ENCODE measurements around the gene FRMPD1.
A peak's percentile ranks its signal among the peaks of the same experiment; 100 is the strongest.
"Not testable (repeated sequence)": the region's sequence is repeated elsewhere in the genome, so short reads cannot be mapped to it uniquely, and the experiment has no call there.

The FRMPD1 gene

DNA sequence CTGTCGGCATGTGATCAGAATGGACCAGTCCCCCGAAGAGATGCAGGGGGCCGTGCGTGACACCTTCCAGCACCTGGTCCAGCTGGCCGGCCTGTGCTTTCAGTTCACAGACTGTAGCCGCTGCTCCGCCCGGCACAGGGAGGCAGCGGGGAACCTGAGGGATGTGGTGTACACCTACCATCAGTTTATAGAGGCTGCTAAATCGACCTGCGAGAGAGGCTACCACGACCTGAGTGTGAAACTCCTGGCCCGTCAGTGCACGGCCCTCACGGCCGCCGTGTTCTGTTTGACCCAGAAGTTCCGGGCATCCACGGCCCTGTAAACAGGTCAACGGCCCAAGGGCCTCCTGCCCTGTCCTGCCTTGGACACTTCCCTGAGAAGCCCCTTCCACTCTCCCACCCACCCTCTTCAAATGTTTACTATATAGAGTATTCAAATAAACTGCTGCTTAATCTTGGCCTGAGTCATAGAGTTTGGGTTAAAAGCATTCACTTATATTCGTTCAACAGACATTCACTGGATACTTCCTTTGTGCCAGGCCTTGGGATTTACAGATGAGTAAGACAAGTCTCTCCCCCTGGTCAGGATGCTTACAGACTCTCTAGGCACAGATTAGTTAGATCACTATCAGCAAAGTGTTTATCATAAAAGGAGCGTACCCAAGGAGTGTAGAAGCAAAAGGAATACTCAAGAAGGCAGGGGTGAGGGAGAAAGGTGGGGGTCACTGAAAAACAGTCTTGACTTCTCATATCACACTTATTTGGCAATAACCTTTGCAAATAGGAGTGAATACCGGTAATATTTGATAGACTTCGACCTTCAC, 95.9 kb downstream of the FRMPD1 start:
- no peak for DNase-seq

DNA sequence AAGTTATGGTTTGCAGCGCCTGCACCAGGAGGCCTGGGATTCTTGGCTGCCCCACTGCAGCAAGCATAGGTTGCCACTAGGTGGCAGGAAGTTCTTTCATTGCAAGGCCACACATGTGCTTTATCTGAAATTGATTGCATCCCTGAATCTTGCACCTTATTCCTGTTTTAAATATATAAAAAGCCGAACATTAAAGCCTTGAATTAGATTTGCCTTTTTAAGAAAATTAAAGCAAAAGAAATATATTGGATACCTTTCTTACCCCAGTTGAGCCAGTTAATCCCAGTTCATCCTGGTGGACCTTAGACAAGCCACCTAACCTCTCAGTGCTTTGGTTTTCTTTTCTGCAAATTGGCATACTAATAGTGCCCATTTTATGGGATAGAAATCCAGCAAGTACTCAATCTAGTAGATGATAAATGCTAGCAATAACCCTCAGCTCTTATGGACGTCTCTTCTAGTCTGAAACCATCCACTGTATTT, 96.6 kb downstream of the FRMPD1 start:
- DNase-seq: peak; percentile 13

DNA sequence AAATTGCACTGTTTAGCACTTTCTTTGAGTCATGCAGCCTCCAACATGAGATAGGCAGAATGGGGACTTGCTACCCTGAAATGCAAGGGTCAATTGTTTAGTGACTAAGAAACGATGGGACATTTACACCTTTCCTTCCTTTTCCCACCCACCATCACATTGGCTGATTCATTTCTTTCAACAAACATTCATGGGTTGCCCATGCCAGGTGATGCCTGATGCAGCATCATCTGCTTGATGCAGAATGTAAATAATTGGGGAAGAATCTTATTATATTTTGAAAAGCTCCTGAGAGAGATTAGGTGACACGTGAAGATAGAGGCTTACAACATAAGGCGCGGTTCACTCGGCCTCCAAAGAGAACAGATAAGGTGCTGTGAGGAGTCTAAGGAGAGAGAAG, 98.4 kb downstream of the FRMPD1 start:
- no peak for DNase-seq

DNA sequence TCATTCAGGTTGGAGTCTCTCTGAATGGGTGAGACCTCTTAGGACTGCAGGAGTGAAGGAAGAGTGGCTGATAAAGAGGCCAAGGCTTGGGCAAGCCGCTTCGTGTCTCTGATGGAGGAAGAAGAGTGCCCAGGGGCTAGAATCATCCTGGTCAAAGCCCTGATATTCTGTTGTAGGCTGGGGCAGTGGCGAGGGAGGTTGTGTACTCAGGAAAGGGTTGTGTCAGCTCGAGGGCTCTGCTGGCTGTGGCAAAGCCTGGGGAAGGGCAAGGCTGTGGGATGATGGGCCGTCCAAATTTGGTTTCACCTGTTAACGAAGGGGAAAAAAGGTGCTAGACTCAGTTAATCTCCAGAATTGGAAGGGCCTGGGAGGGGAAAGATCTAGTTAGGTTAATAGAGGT, 100.4 kb downstream of the FRMPD1 start:
- DNase-seq: no peak

DNA sequence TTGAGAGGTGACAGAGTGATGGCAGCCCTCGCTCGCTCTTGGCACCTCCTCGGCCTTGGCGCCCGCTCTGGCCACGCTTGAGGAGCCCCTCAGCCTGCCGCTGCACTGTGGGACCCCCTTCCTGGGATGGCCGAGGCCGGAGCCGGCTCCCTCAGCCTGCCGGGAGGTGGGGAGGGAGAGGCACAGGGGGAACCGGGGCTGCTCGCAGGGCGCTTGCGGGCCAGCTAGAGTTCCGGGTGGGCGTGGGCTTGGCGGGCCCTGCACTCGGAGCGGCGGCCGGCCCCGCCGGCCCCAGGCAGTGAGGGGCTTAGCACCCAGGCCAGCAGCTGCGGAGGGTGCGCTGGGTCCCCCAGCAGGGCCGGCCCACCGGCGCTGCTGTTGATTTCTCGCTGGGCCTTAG, 101.0 kb downstream of the FRMPD1 start:
- not testable (repeated sequence) for DNase-seq

DNA sequence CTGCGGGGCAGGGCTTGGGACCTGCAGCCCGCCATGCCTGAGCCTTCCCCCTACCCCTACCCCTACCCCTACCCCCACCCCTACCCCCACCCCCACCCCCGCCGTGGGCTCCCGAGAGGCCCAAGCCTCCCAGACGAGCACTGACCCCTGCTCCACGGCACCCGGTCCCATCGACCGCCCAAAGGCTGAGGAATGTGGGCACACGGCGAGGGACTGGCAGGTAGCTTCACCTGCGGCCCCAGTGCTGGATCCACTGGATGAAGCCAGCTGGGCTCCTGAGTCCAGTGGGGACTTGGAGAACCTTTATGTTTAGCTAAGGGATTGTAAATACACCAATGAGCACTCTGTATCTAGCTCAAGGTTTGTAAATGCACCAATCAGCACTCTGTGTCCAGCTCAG, 101.4 kb downstream of the FRMPD1 start:
- not testable (repeated sequence) for DNase-seq

DNA sequence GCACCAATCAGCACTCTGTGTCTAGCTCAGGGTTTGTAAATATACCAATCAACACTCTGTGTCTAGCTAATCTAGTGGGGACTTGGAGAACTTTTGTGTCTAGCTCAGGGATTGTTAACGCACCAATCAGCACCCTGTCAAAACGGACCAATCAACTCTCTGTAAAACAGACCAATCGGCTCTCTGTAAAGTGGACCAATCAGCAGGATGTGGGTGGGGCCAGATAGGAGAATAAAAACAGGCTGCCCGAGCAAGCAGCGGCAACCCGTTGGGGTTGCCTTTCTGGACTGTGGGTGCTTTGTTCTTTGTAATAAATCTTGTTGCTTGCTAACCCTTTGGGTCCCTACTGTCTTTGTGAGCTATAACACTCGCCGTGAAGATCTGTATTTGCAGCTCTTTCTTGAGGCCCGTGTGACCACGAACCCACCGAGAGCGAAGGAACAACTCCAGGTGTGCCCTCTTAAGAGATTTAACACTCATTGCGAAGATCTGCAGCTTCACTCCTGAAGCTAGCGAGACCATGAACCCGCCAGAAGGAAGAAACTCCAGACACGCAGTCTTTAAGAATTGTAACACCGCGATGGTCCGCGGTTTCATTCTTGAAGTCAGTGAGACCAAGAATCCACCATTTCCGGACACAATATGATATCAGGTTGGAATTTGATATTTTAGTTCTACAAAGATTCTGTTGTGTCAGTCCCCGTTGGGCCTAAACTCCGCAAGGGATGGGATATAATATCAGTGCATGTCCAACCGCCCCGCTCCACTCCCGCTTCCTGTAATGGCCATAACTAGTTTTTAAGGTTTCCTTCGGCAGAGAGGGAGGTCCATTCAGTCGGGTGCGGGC, 102.1 kb downstream of the FRMPD1 start:
- DNase-seq: no peak

DNA sequence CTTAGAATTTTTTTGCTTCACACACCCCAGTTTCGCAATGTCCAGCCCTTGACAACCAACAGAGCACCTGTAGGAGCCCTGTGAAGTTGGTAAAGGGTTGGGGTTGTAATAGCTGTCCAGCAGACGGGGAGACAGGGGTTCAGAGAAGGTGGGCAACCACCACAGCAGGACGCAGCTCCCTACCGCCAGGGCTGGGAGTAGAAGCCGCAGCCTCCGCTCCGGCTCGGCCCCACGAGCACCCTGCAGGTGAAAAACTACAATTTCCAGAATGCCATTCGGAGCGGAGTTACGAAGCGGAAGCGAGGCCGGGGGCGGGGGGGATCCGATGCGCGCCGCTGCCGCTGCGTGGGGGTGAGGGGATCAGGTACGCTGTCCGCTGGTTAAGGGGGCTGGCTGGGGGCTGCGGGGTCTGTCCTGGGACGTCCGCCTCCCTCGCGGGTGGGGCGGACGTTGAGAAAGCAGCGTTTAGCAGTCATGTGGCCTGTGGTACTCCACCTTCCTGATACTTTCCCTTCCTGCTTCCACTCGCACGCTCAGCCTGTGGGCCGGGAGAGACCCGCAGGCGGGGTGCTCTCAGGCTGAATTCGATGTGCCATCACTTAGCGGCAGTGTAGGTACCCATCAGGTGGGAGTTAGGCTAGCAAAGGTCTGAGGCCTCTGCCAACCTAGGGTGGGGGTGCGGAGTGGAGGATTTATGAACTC, 102.9 kb downstream of the FRMPD1 start, which contains the start of gene TRMT10B:
Gene TRMT10B, plus strand, starts transcription at position 317 of the 702 bp plus-strand sequence. CDS start 8,127 bp downstream, outside the sequence.
- peak; percentile 72 for DNase-seq

DNA sequence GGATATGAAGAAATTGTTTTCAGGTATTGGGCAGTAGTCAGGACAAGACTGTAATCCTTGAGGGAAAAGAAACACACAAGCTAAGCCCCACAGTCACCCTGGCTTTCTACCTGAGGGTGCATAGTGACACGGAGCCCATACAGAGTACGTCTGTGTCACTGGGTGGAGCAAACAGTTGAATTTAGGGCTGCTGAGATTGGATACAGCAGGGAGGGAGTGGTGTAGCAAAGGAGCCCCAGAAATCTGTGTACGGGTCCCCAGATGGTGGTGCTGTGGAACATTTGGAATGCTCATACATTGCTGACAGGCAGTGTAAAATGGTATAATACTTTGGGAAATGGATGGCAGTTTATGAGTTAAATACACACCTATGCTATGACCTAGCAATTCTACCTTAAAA, 108.0 kb downstream of the FRMPD1 start:
- no peak for DNase-seq

DNA sequence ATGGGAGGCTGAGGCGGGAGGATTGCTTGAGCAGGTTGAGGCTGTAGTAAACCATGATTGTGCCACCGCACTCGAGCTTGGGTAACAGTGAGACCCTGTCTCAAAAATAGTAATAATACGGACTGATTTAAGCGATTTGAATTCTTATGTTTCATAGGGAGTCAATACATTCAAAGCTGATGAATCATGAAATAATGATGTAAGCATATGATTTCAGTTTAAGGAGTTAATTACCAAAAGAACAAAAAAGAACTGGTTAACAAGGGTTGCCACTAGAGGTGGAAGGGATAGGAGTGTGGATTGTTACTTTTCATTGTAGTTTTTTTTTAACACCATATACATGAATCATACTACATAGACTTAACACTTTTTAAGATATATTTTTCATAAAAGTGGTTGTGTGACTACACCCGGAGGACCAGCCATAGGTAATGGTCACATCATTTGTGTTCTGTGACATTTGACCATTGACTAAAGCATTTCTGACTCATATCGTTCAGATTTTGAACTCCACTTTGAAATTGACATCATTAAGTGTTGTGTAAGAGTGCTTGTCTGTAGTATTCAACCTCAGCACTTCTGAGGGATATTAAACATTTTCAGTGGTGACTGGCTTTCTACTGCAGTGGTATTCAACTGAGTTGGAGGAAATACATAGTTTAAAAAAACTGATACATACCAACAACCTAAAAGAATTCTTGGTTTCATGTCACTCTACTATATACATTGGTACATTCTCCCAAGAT, 109.8 kb downstream of the FRMPD1 start:
- DNase-seq: no peak

DNA sequence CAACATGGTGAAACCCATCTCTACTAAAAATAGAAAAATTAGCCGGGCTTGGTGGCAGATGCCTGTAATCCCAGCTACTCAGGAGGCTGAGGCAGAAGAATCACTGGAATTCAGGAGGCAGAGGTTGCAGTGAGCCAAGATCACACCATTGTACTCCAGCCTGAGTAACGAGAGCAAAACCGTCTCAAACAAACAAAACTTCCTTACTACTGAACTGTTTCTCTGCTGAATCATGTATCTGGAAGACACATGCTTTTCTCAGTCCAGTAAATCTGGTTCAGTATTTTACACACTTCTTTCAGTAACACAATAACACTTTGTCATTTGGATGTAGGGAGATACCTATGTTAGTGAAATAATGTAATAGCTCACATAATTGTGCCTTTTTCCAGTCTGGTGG, 110.8 kb downstream of the FRMPD1 start:
- no peak for DNase-seq

DNA sequence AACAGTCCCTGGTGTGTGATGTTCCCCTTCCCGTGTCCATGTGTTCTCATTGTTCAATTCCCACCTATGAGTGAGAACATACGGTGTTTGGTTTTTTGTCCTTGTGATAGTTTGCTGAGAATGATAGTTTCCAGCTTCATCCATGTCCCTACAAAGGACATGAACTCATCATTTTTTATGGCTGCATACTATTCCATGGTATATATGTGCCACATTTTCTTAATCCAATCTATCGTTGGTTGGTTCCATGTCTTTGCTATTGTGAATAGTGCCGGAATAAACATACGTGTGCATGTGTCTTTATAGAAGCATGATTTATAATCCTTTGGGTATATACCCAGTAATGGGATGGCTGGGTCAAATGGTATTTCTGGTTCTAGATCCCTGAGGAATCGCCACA, 114.5 kb downstream of the FRMPD1 start:
- not testable (repeated sequence) for DNase-seq

DNA sequence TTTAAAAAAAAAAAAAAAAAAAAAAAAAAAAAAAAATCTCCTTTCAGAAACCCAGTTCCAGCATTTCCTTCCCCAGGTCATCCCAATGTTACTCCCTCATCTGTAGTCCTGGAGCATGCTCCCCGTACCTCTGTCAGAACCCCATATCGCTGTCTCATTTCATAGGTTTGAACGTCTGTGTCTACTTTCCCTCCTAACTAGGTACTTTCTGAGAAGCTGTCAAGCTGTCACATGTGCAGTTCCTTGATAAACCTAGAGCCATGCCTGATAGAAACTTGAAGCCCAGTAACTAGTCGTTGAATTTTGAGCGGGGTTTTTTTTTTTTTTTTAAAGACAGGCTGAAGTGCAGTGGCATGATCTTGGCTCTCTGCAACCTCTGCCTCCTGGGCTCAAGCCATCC, 118.6 kb downstream of the FRMPD1 start:
- DNase-seq: no peak

DNA sequence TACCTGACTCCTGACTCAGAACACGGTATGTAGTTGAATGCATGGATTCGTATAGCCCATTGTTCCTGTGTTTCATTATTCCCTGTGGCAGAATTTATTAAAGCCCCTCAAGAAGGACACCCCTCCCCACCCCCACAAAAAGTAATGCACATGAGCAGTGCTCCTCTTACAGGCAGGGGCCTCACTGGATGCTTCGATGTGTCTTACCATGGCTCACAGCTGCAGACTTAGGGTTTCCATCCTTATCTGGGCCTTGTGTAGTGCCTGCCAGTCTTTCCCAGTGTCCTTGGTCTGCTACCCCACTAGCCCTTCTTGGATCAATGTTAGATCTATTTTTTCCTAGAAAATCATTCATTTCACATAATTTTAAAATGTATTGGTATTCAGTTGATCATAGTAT, 119.2 kb downstream of the FRMPD1 start:
- no peak for DNase-seq

DNA sequence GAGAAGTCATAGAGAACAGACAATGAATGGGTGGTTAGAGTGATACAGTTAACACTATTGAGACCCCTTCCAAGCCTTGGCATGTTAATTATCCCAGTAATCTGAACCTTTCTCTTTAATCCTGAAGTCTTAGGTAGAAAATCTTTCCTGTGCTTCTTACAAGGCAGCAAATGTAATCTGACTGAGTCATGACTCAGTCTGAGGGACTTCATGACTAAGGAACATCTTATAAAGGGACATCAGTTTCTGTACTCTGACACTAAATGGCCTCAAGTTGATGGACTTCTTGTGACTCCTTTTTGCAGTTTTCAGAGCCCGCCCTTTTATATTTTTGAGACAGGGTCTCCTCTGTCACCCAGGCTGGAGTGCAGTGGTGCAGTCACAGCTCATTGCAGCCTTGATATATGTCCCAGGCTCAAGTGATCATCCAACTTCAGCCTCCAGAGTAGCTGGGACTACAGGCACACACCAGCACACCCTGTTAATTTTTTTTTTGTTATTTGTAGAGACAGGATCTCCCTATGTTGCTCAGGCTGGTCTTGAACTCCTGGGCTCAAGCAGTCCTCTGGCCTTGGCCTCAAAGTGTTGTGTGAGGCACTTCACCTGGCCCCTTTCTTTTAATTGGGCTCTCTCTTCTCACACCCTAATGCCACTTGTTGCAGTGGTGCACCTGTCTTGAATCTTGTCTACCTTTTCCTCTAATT, 124.6 kb downstream of the FRMPD1 start:
- DNase-seq: no peak

DNA sequence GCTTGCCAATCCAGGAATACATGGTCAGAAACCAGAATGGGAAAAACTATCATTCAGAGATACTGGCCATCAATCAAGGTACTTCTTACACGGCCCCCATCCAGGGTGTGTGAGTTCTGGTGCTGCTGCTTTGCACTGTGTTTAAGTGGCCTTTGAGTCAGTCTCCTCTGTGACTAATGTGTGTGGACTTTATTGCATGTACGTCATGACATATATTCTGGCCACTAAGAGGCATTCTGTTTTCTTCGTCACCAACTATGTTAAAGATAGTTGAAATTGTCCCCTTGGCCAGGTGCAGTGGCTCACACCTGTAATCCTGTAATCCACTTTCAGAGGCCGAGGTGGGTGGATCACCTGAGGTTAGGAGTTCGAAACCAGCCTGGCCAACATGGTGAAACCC, 125.6 kb downstream of the FRMPD1 start:
- no peak for DNase-seq

DNA sequence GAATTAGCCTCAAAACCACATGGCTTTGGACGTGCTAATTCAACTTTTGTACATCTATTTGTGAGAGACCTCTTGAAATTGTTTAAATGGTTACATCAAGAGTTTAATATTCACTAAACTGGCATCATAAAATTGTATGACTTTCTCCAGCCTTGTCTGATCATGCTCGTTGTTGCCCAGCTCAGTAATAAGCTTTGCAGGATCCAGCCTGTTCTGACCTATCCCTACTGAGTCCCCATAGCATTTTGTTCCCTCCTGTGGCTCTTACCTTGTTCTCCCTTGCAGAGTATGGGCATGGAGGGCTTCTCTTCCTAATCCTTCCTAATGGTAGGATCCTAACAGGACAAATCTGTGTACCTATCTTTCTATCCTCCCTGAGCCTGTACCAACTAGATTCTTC, 127.8 kb downstream of the FRMPD1 start:
- DNase-seq: no peak

DNA sequence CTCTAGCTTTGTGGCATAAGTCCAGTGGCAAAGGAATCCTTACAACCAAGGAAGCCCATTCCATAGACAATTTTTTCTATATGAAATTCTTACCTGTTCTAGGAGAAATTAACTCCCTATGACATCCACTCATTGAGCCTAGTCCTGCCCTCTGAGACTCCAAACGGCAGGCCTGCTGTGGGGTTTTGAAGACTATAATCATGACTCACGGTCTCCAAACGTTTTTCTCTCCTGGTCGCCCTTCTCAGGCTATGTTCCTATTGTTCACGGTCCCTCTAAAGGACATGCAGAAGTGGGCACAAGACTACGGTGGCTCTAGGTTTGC, 133.5 kb downstream of the FRMPD1 start:
- DNase-seq: no peak

DNA sequence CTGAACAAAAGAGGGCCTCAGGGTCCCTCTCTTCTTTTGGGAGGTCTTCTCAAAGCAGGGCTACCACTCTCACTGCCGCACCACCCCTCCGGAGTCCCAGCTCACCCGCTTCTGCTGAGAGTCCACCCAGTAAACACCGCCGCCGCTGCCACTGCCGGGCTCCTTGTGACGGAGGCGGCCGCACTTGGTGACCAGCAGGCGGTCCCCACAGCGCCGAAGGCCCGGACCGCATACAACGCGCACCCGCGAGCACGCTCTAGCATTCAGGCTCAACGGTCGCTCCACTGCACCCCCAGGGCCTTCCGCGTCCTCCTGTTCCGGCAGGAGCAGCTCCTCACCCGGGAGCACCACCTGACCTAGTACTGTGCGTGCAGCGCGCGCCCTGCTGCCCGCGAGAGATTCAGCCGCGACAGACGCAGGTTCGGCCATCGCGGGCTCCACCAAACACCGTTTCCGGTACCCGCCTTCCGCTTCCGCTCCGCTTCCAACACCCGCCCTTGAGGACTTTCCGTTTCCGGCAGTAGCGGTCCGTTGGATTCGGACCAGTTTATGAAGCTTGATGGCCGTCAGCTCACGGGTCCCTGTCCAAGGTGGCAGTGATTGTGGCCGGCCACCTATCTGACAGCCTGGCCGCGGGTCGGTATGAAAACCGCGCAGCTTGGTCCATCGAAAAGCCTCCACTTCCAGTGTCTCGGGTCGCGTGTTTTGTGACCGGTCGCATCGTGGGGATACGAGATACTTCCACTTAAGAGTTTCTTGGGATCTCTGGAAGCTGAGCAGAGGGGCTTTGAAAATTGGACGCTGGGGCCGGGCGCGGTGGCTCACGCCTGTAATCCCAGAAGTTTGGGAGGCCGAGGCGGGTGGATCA, 134.1 kb downstream of the FRMPD1 start, which contains the start of gene EXOSC3:
Gene EXOSC3, minus strand, starts transcription at position 449 of the 868 bp plus-strand sequence. Its CDS starts 20 bp downstream, at position 429.
- DNase-seq: peak; percentile 73

DNA sequence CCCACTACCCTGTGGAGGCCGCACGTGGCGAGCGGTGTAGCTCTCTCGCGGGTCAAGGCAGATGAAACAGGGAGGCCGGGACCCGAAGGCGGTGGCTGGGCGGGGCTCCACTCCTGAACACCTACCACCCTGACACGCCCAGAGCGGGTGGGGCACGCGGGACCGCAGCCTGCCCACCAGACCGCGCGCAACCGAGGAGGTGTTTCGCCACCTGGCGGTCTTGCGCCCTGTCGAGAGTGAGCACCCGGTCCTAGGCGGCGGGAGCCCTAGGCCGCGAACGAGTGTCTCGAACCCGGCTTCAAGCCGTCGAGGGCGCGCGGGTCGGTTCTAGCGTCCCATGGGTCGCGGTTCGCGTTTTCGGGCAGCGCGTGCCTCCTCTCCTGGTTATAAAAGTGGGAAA, 136.3 kb downstream of the FRMPD1 start:
- no peak for DNase-seq

DNA sequence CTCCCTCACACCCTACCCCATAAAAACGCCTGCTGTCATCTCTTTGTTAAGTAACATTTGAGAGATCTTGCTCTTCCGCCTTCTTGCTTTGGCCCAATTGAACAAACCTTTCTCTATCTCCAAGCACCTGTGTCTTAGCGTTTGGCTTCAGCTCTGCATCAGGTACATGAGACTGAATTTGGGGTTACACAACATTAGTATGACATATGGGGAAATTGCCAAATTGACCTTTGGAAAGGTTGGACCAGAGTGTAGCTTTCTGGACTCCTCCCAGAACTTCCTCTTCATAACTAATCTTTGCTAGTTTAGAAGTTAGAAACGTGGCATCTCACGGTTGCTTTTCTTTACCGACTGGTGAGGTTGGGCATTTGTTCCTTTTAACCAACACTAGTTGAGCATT, 137.6 kb downstream of the FRMPD1 start:
- no peak for DNase-seq

Data from NCI-H2227 treated with DMSO at 0.1 percent for 48 hours (cell line).